WTC11 (cell line): ENCODE data around the gene LMBRD1. TPM values are rescaled to one million over a fixed set of nuclear protein-coding genes. Genes with fewer than 3 reads are reported as not detected.

Experiments
- ATAC-seq: fragments of 200-7000 bp; cut with Tn5 transposase; 2 replicates; pipeline ENCODE4 v1.10.0; 2021; ENCODE audit warnings: mild to moderate bottlenecking, moderate library complexity
- CTCF ChIA-PET: fragments of 300-600 bp; sonication (Branson Sonifier 250); formaldehyde crosslinking; loops from one replicate; lab custom pipeline; 2021; ENCODE audit warnings: antibody characterized with exemption; lab: Charles Lee
- POLR2A ChIA-PET: fragments of 350-600 bp; sonication (Branson Sonifier 250); formaldehyde crosslinking; loops from one replicate; lab custom pipeline; 2021; ENCODE audit warnings: antibody characterized with exemption; lab: Charles Lee
- DNase-seq: peaks from one replicate; pipeline ENCODE4 v3.0.0; 2021; ENCODE audit warnings: low spot score
- H3K27ac Mint-ChIP-seq: 2 replicates; pipeline ENCODE4 v1.8.0; 2021; ENCODE audit warnings: mixed read lengths
- H3K27me3 Mint-ChIP-seq: 2 replicates; pipeline ENCODE4 v1.8.0; 2021; ENCODE audit warnings: low read depth, mild to moderate bottlenecking, moderate library complexity, mixed read lengths
- H3K36me3 Mint-ChIP-seq: 2 replicates; pipeline ENCODE4 v1.8.0; 2021; ENCODE audit warnings: mixed read lengths
- H3K4me1 Mint-ChIP-seq: 2 replicates; pipeline ENCODE4 v1.8.0; 2022; ENCODE audit warnings: mixed read lengths
- H3K4me3 Mint-ChIP-seq: 2 replicates; pipeline ENCODE4 v1.8.0; 2021; ENCODE audit warnings: mild to moderate bottlenecking, moderate library complexity, mixed read lengths
- H3K9me3 Mint-ChIP-seq: 2 replicates; pipeline ENCODE4 v1.8.0; 2021; ENCODE audit warnings: mixed read lengths
- ATF1 ChIP-seq: sonication (generic); formaldehyde crosslinking; IDR thresholded peaks from 2 replicates; pipeline ENCODE4 v1.8.1; 2023; ENCODE audit warnings: mild to moderate bottlenecking, moderate library complexity, missing genetic modification reagents
- ATF3 ChIP-seq: sonication (generic); formaldehyde crosslinking; conservative IDR thresholded peaks from 2 replicates; pipeline ENCODE4 v1.8.1; 2022; ENCODE audit warnings: mild to moderate bottlenecking, missing genetic modification reagents
- CDX4 ChIP-seq: fragments of 250-450 bp; sonication (Bioruptor Pico); IDR thresholded peaks from 2 replicates; pipeline ENCODE4 v1.9.0; 2021; ENCODE audit warnings: moderate library complexity, mild to moderate bottlenecking, inconsistent platforms, borderline replicate concordance
- ELF4 ChIP-seq: sonication (generic); formaldehyde crosslinking; IDR thresholded peaks from 2 replicates; pipeline ENCODE4 v1.8.1; 2022; ENCODE audit warnings: low read depth, mild to moderate bottlenecking, moderate library complexity, missing genetic modification reagents
- ETV6 ChIP-seq: sonication (generic); formaldehyde crosslinking; IDR thresholded peaks from 2 replicates; pipeline ENCODE4 v1.8.1; 2022; ENCODE audit warnings: mild to moderate bottlenecking, missing genetic modification reagents
- FOXK1 ChIP-seq: sonication (generic); formaldehyde crosslinking; IDR thresholded peaks from 2 replicates; pipeline ENCODE4 v1.8.0; 2022; ENCODE audit warnings: mild to moderate bottlenecking, moderate library complexity, missing genetic modification reagents
- FOXP4 ChIP-seq: sonication (generic); formaldehyde crosslinking; IDR thresholded peaks from 2 replicates; pipeline ENCODE4 v1.8.0; 2022; ENCODE audit warnings: mild to moderate bottlenecking, missing genetic modification reagents
- HMGA2 ChIP-seq: fragments of 250-450 bp; sonication (Bioruptor Pico); IDR thresholded peaks from 2 replicates; pipeline ENCODE4 v1.4.0; 2021; ENCODE audit warnings: mild to moderate bottlenecking, moderate library complexity
- MLX ChIP-seq: sonication (generic); formaldehyde crosslinking; IDR thresholded peaks from 2 replicates; pipeline ENCODE4 v1.8.1; 2023; ENCODE audit warnings: mild to moderate bottlenecking, missing genetic modification reagents, moderate library complexity
- MYBL2 ChIP-seq: sonication (generic); formaldehyde crosslinking; IDR thresholded peaks from 2 replicates; pipeline ENCODE4 v1.8.1; 2023; ENCODE audit warnings: mild to moderate bottlenecking, moderate library complexity, missing genetic modification reagents
- NFYB ChIP-seq: sonication (generic); formaldehyde crosslinking; conservative IDR thresholded peaks from 2 replicates; pipeline ENCODE4 v1.8.0; 2022; ENCODE audit warnings: low read depth, missing genetic modification reagents
- NR1H2 ChIP-seq: sonication (generic); formaldehyde crosslinking; IDR thresholded peaks from 2 replicates; pipeline ENCODE4 v1.9.0; 2021; ENCODE audit warnings: mild to moderate bottlenecking, moderate library complexity, missing genetic modification reagents
- NR2C2 ChIP-seq: sonication (generic); formaldehyde crosslinking; IDR thresholded peaks from 2 replicates; pipeline ENCODE4 v1.8.0; 2022; ENCODE audit warnings: mild to moderate bottlenecking, missing genetic modification reagents
- OVOL2 ChIP-seq: fragments of 250-450 bp; sonication (Bioruptor Pico); IDR thresholded peaks from 2 replicates; pipeline ENCODE4 v1.9.0; 2021; ENCODE audit warnings: mild to moderate bottlenecking, borderline replicate concordance
- PRRX2 ChIP-seq: fragments of 250-450 bp; sonication (Bioruptor Pico); IDR thresholded peaks from 2 replicates; pipeline ENCODE4 v1.8.0; 2021; ENCODE audit warnings: mild to moderate bottlenecking
- RELA ChIP-seq: sonication (generic); formaldehyde crosslinking; IDR thresholded peaks from 2 replicates; pipeline ENCODE4 v1.8.1; 2022; ENCODE audit warnings: missing genetic modification reagents, mild to moderate bottlenecking, borderline replicate concordance
- SMAD3 ChIP-seq: sonication (generic); formaldehyde crosslinking; IDR thresholded peaks from 2 replicates; pipeline ENCODE4 v1.8.0; 2022; ENCODE audit warnings: missing genetic modification reagents, mild to moderate bottlenecking, borderline replicate concordance
- STAT6 ChIP-seq: sonication (generic); formaldehyde crosslinking; conservative IDR thresholded peaks from 2 replicates; pipeline ENCODE4 v1.8.1; 2023; ENCODE audit warnings: mild to moderate bottlenecking, low read depth, missing genetic modification reagents, moderate library complexity
- ZNF263 ChIP-seq: sonication (generic); formaldehyde crosslinking; IDR thresholded peaks from 2 replicates; pipeline ENCODE4 v1.8.1; 2022; ENCODE audit warnings: low read depth, mild to moderate bottlenecking, moderate library complexity, missing genetic modification reagents
- ZNF396 ChIP-seq: fragments of 250-450 bp; sonication (Bioruptor Pico); IDR thresholded peaks from 2 replicates; pipeline ENCODE4 v1.8.0; 2021; ENCODE audit warnings: mild to moderate bottlenecking, moderate library complexity, borderline replicate concordance
- ZNF671 ChIP-seq: fragments of 250-450 bp; sonication (Bioruptor Pico); IDR thresholded peaks from 2 replicates; pipeline ENCODE4 v1.8.0; 2021; ENCODE audit warnings: mild to moderate bottlenecking
- total RNA-seq: library from RNA; stranded (reverse); gene quantifications from 3 replicates; pipeline ENCODE4 v1.2.3, GENCODE V29; 2021
- TF ChIP-seq, protein P1 (sequence below): sonication (generic); formaldehyde crosslinking; IDR thresholded peaks from 2 replicates; pipeline ENCODE4 v1.8.1; 2022; ENCODE audit warnings: low read depth, mild to moderate bottlenecking, moderate library complexity, missing genetic modification reagents, borderline replicate concordance
- TF ChIP-seq, protein P2 (sequence below): sonication (generic); formaldehyde crosslinking; IDR thresholded peaks from 2 replicates; pipeline ENCODE4 v1.8.0; 2022; ENCODE audit warnings: mild to moderate bottlenecking, missing genetic modification reagents
- TF ChIP-seq, protein P3 (sequence below): sonication (generic); formaldehyde crosslinking; IDR thresholded peaks from 2 replicates; pipeline ENCODE4 v1.8.0; 2022; ENCODE audit warnings: mild to moderate bottlenecking, missing genetic modification reagents

Gene LMBRD1
- total RNA-seq, 1 experiment from 2014 or later = 15.0 TPM

GRCh38 chr6:69819138-69819537 lies 22.3 kb upstream of the LMBRD1 start (continued):
- TF ChIP-seq FOXP4 (CRISPR knock-in tag) = no peak
- no peak for TF ChIP-seq PRRX2 (CRISPR knock-in tag)
- no peak for TF ChIP-seq ZNF671
- TF ChIP-seq SMAD3 = no peak
- no peak for TF ChIP-seq HMGA2 (CRISPR knock-in tag)
- no peak for TF ChIP-seq OVOL2
- TF ChIP-seq FOXK1 (CRISPR knock-in tag) = no peak

DNA sequence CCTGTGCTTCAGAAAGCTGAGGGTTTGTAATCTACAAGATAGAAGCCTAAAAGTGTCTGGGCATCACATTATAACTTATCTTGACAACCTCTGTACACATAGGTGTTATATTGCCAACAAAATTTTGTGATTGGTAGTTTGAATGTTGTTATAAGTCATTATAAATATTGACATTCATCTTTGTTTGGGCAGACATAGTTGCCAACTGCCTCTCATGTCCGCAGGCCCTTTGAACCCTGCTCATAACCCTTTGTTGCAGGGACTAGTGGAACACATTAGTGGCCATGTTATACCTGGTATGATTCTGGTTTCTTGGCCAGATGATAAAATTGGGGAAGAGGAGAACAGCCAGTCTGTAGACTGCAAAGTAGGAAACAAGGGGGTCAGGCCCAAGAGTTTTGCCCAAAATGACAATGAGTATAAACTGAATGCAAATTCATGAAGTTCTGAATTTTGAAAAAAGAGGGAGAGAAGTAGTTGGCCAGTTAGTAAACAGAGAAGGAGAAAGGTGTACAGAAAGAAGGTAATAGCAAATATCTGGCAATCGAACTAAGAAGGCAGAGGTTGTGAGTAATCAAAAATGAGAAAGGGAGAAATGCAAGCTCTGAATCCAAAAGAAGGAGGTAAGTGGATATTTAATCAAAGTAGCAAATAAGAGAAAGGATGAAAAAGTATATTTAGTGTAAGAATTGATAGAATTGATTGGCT lies 21.6 kb upstream of the LMBRD1 start:
- ATAC-seq (no peak), DNase-seq (no peak)
- Mint-ChIP-seq H3K4me1 (peaks cover 36% of the 10 kb centered on the region), H3K27me3 (no peaks in the 10 kb centered on the region), H3K36me3 (no peaks in the 10 kb centered on the region), H3K4me3 (no peak overlapping the region), H3K27ac (no peak overlapping the region), H3K9me3 (no peaks in the 10 kb centered on the region)
- CTCF ChIA-PET = no interaction called here
- POLR2A ChIA-PET = no interaction called here
- no peak for TF ChIP-seq NFYB (CRISPR knock-in tag)
- no peak for TF ChIP-seq MLX (CRISPR knock-in tag)
- no peak for TF ChIP-seq NR1H2 (CRISPR knock-in tag)
- no peak for TF ChIP-seq FOXK1 (CRISPR knock-in tag)
- no peak for TF ChIP-seq STAT6 (CRISPR knock-in tag)
- TF ChIP-seq, protein P1, sequence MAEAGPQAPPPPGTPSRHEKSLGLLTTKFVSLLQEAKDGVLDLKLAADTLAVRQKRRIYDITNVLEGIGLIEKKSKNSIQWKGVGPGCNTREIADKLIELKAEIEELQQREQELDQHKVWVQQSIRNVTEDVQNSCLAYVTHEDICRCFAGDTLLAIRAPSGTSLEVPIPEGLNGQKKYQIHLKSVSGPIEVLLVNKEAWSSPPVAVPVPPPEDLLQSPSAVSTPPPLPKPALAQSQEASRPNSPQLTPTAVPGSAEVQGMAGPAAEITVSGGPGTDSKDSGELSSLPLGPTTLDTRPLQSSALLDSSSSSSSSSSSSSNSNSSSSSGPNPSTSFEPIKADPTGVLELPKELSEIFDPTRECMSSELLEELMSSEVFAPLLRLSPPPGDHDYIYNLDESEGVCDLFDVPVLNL (CRISPR knock-in tag) = no peak
- no peak for TF ChIP-seq ZNF263 (CRISPR knock-in tag)
- TF ChIP-seq MYBL2 (CRISPR knock-in tag) = no peak
- TF ChIP-seq CDX4 (CRISPR knock-in tag) = no peak
- TF ChIP-seq, all 79 proteins: peak for 0

DNA sequence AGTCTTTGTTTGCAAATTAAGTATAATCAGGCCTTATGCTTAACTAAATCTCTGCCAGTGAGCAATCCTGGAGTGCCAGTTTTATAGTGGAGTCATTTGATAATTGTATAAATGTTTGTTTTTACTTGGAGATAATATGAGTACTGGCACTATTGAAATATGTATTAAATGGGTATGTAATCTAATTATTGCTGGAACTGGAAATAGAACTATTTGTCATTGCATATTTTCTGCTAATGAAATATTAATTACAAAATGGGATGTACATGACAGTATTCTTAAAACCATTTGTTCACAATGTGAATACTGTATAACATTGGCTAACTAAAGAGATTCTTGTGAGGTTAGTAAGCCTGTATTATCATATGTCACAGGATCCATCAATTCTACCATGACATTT lies 20.5 kb upstream of the LMBRD1 start:
- ChIA-PET POLR2A (no interaction called here), CTCF (interaction anchor here (1.8 kb wide), 1 partner anchor 21 kb away, joined by 13 read pairs; the partner anchor contains the start of gene LMBRD1)
- Mint-ChIP-seq H3K4me1 (peaks cover 45% of the 10 kb centered on the region), H3K27ac (no peak overlapping the region), H3K9me3 (no peaks in the 10 kb centered on the region), H3K36me3 (no peaks in the 10 kb centered on the region), H3K4me3 (no peak overlapping the region), H3K27me3 (no peaks in the 10 kb centered on the region)
- ATAC-seq (no peak), DNase-seq (no peak)
- no peak for TF ChIP-seq ZNF263 (CRISPR knock-in tag)
- TF ChIP-seq, protein P2, sequence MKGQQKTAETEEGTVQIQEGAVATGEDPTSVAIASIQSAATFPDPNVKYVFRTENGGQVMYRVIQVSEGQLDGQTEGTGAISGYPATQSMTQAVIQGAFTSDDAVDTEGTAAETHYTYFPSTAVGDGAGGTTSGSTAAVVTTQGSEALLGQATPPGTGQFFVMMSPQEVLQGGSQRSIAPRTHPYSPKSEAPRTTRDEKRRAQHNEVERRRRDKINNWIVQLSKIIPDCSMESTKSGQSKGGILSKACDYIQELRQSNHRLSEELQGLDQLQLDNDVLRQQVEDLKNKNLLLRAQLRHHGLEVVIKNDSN (CRISPR knock-in tag) = no peak
- no peak for TF ChIP-seq RELA (CRISPR knock-in tag)
- TF ChIP-seq NR2C2 (CRISPR knock-in tag) = no peak
- TF ChIP-seq ZNF396 (CRISPR knock-in tag) = no peak
- TF ChIP-seq, protein P3, sequence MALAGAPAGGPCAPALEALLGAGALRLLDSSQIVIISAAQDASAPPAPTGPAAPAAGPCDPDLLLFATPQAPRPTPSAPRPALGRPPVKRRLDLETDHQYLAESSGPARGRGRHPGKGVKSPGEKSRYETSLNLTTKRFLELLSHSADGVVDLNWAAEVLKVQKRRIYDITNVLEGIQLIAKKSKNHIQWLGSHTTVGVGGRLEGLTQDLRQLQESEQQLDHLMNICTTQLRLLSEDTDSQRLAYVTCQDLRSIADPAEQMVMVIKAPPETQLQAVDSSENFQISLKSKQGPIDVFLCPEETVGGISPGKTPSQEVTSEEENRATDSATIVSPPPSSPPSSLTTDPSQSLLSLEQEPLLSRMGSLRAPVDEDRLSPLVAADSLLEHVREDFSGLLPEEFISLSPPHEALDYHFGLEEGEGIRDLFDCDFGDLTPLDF (CRISPR knock-in tag) = no peak
- TF ChIP-seq ELF4 = no peak
- no peak for TF ChIP-seq ATF1 (CRISPR knock-in tag)
- no peak for TF ChIP-seq ETV6
- TF ChIP-seq ATF3 (CRISPR knock-in tag) = no peak
